Glutamatergic neuron (in vitro differentiated cells): ENCODE data around the gene ZBTB5. TPM values are rescaled to one million over a fixed set of nuclear protein-coding genes. Genes with fewer than 3 reads are reported as not detected.

Experiments
- DNase-seq: peaks from one replicate; pipeline ENCODE4 v3.0.0; 2022
- H3K27ac Mint-ChIP-seq: one replicate; pipeline ENCODE4 v1.8.0; 2020; ENCODE audit warnings: mild to moderate bottlenecking, mixed read lengths, inconsistent platforms; ENCODE audit not compliant: unreplicated experiment
- H3K27me3 Mint-ChIP-seq: one replicate; pipeline ENCODE4 v1.8.0; 2020; ENCODE audit warnings: mild to moderate bottlenecking, moderate library complexity, mixed read lengths, inconsistent platforms; ENCODE audit not compliant: unreplicated experiment
- H3K36me3 Mint-ChIP-seq: one replicate; pipeline ENCODE4 v1.8.0; 2020; ENCODE audit warnings: mild to moderate bottlenecking, mixed read lengths, inconsistent platforms; ENCODE audit not compliant: unreplicated experiment
- H3K4me1 Mint-ChIP-seq: one replicate; pipeline ENCODE4 v1.8.0; 2020; ENCODE audit warnings: mild to moderate bottlenecking, low read depth, mixed read lengths, inconsistent platforms; ENCODE audit not compliant: unreplicated experiment
- H3K4me3 Mint-ChIP-seq: one replicate; pipeline ENCODE4 v1.8.0; 2020; ENCODE audit warnings: mild to moderate bottlenecking, mixed read lengths, inconsistent platforms; ENCODE audit not compliant: unreplicated experiment
- H3K9me3 Mint-ChIP-seq: one replicate; pipeline ENCODE4 v1.8.0; 2020; ENCODE audit warnings: mild to moderate bottlenecking, moderate library complexity, mixed read lengths, inconsistent platforms; ENCODE audit not compliant: unreplicated experiment
- CTCF ChIP-seq: fragments of 200-600 bp; sonication (generic); IDR thresholded peaks from one replicate; pipeline ENCODE4 v1.5.0; 2021; ENCODE audit not compliant: partially characterized antibody, unreplicated experiment
- total RNA-seq: library from RNA; stranded (reverse); fragmentation: NEBNext Ultra II Directional; extraction: Animal tissue kit (Norgen Biotek cat#: 25700); gene quantifications from one replicate; pipeline ENCODE4 v1.2.1, GENCODE V29; 2021; ENCODE audit not compliant: unreplicated experiment

Gene ZBTB5
- total RNA-seq, 1 donor from 2014 or later, result 14.3 TPM

- TF ChIP-seq CTCF, result no peak
- H3K27ac Mint-ChIP-seq, result peak overlapping the region; percentile 92
- DNase-seq, result peak; percentile 77
- peaks cover 9% of the 10 kb centered on the region for H3K27me3 Mint-ChIP-seq
- H3K4me3 Mint-ChIP-seq, result peak overlapping the region; percentile 99
- no peaks in the 10 kb centered on the region for H3K36me3 Mint-ChIP-seq
- H3K9me3 Mint-ChIP-seq, result peaks cover 9% of the 10 kb centered on the region
- H3K4me1 Mint-ChIP-seq, result peaks cover 18% of the 10 kb centered on the region
Measured at GRCh38 chr9:37464426-37465248, 613 bp downstream of the ZBTB5 start.

- DNase-seq, result no peak
- Mint-ChIP-seq H3K9me3 (peaks cover 9% of the 10 kb centered on the region), H3K27me3 (peaks cover 9% of the 10 kb centered on the region), H3K4me3 (peak overlapping the region; percentile 99), H3K4me1 (peaks cover 18% of the 10 kb centered on the region), H3K36me3 (no peaks in the 10 kb centered on the region), H3K27ac (peak overlapping the region; percentile 92)
- no peak for TF ChIP-seq CTCF
Measured at GRCh38 chr9:37464006-37464405, 1.2 kb downstream of the ZBTB5 start.

DNA sequence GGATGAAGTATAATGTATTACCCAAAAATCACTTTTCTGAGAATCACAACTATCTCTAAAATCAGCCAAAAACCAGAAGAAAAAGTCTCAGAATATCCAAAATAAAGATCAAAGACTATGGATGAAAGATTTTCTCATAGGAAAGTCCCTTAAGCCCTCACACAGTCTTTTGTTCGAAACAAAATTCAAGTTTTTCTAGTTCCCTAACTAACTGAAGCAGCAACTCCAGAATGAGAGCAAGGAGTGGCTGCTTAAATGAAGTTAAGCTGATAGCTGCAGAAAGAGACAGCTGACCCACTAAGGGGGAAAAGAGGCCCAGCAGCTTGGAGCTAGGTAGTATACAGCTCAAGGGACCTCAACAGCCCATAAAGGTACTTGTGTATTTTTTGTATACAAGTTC lies 8.4 kb downstream of the ZBTB5 start:
- H3K4me3 Mint-ChIP-seq, result no peak overlapping the region
- H3K27ac Mint-ChIP-seq, result no peak overlapping the region
- H3K4me1 Mint-ChIP-seq, result peaks cover 2% of the 10 kb centered on the region
- DNase-seq, result no peak
- TF ChIP-seq CTCF, result no peak
- no peaks in the 10 kb centered on the region for H3K27me3 Mint-ChIP-seq
- H3K9me3 Mint-ChIP-seq, result peaks cover 1% of the 10 kb centered on the region
- no peaks in the 10 kb centered on the region for H3K36me3 Mint-ChIP-seq

DNA sequence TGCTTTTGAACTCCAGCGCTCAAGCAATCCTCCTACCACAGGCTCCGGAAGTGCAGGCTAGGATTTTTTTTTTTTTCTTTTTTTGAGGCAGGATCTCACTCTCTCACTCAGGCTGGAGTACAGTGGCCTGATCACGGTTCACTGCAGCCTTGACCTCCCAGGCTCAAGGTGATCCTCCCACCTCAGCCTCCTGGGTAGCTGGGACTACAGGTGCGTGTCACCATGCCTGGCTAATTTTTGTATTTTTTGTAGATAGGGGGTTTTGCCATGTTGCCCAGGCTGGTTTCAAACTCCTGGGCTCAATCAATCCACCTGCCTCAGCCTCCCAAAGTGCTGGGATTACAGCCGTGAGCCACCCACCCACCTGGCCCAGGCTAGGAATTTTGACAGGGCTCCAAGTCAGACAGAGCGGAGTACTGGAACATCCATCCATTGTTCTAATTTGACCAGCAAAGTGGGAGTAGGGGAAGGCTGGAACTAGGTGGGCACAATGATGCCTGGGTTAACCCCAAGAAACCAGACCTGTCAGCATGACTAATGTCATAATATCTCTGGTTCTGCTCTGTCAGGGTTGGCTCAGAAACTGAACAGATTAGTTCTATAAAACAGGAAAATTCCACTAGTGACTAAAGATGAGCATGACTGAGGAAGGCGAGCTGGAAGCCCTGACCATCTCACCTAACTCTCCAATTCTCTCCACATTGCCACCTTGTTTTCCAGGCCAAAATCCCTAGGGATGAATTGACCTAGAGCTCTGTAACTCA lies 9.2 kb downstream of the ZBTB5 start:
- DNase-seq, result no peak
- H3K27me3 Mint-ChIP-seq, result peaks cover 2% of the 10 kb centered on the region
- TF ChIP-seq CTCF, result no peak
- H3K36me3 Mint-ChIP-seq, result no peaks in the 10 kb centered on the region
- no peak overlapping the region for H3K4me3 Mint-ChIP-seq
- peaks cover 3% of the 10 kb centered on the region for H3K4me1 Mint-ChIP-seq
- peaks cover 1% of the 10 kb centered on the region for H3K9me3 Mint-ChIP-seq
- H3K27ac Mint-ChIP-seq, result no peak overlapping the region

DNA sequence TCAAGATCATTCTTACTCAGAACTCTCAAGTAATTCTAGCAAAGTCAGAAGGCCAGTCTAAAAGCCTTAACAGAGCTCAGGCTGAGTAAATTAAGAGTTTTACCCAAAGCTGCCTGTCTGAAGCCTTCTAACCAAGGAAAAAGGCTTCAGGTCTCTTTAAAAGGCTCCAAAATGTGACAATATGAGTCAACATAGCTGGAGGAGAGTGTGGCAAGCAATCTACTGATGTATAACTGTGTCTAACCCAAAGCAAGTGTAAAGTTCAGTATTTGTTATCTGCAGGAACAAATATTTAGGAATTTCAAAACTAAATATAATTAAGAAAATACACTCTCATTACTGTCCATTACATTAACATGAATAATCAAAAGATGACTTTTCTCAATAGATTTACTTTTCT lies 11.0 kb downstream of the ZBTB5 start:
- no peak overlapping the region for H3K27ac Mint-ChIP-seq
- DNase-seq, result no peak
- peaks cover 1% of the 10 kb centered on the region for H3K9me3 Mint-ChIP-seq
- H3K36me3 Mint-ChIP-seq, result no peaks in the 10 kb centered on the region
- peaks cover 5% of the 10 kb centered on the region for H3K4me1 Mint-ChIP-seq
- H3K27me3 Mint-ChIP-seq, result peaks cover 2% of the 10 kb centered on the region
- no peak overlapping the region for H3K4me3 Mint-ChIP-seq
- TF ChIP-seq CTCF, result no peak
